Nephron progenitor cell (in vitro differentiated cells): ENCODE results near the gene ZNF133.
"Not testable (repeated sequence)": the region's sequence is repeated elsewhere in the genome, so short reads cannot be mapped to it uniquely, and the experiment has no call there.

Source experiments
- DNase-seq: peaks from one replicate; pipeline ENCODE4 v3.0.0; 2021
- H3K27ac Mint-ChIP-seq: 2 replicates; pipeline ENCODE4 v1.8.0; 2021; ENCODE audit warnings: mild to moderate bottlenecking, moderate library complexity, mixed read lengths
- H3K27me3 Mint-ChIP-seq: 2 replicates; pipeline ENCODE4 v1.8.0; 2021; ENCODE audit warnings: mild to moderate bottlenecking, low read depth, mixed read lengths; ENCODE audit not compliant: poor library complexity
- H3K36me3 Mint-ChIP-seq: 2 replicates; pipeline ENCODE4 v1.8.0; 2021; ENCODE audit warnings: low read depth, mixed read lengths
- H3K4me1 Mint-ChIP-seq: 2 replicates; pipeline ENCODE4 v1.8.0; 2021; ENCODE audit warnings: mixed read lengths
- H3K4me3 Mint-ChIP-seq: 2 replicates; pipeline ENCODE4 v1.8.0; 2021; ENCODE audit warnings: mild to moderate bottlenecking, moderate library complexity, mixed read lengths
- H3K9me3 Mint-ChIP-seq: 2 replicates; pipeline ENCODE4 v1.8.0; 2021; ENCODE audit warnings: mild to moderate bottlenecking, moderate library complexity, mixed read lengths
- TF ChIP-seq, protein P1 (sequence below): fragments of 200-600 bp; sonication (generic); IDR thresholded peaks from 2 replicates; pipeline ENCODE4 v1.5.0; 2021; ENCODE audit warnings: antibody characterized with exemption

The ZNF133 gene

DNA sequence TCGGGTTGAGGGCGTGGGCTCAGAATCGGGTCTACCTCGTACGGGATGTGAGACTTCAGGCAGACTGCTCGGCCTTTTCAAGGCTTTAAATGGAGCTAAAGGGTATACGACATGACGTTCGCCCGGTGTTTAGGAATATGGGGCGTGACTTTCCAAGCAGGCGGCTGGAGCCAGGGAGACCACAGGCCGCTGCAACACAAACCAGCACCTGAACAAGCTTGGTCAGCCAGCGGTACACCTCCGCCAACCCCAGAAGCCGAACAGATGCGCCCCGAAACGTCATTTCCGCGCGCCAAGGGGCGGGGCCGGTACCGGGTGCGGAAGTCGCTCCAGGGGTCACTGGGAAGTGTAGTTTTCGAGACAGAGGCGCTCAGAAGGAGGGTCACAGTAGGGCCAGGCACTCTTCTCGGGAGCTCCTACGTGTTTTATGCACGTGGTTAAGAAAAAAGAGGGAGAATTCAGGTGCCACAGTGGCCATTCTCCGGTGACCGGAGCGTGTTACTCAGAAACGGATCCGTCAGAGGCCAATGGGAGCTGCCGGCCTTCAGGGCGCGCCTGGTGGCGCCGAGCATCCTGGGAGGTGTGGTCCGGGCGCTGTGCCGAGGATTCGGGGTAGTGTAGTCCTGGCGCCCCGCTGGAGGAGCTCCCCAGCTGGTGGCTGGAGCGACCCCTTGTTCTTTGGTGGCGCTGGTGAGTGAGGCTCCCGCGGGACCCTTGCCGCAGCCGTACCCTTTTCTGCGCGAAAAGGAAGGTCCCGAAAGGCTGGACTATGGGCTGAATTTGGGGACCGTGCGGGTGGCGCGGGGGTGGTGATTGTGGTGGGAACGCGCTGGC lies at the start of gene ZNF133:
Gene ZNF133, plus strand, starts transcription at position 613 of the 834 bp plus-strand sequence. CDS start 17,160 bp downstream, outside the sequence.
- H3K4me1 Mint-ChIP-seq = peaks cover 31% of the 10 kb centered on the region
- TF ChIP-seq, protein P1, sequence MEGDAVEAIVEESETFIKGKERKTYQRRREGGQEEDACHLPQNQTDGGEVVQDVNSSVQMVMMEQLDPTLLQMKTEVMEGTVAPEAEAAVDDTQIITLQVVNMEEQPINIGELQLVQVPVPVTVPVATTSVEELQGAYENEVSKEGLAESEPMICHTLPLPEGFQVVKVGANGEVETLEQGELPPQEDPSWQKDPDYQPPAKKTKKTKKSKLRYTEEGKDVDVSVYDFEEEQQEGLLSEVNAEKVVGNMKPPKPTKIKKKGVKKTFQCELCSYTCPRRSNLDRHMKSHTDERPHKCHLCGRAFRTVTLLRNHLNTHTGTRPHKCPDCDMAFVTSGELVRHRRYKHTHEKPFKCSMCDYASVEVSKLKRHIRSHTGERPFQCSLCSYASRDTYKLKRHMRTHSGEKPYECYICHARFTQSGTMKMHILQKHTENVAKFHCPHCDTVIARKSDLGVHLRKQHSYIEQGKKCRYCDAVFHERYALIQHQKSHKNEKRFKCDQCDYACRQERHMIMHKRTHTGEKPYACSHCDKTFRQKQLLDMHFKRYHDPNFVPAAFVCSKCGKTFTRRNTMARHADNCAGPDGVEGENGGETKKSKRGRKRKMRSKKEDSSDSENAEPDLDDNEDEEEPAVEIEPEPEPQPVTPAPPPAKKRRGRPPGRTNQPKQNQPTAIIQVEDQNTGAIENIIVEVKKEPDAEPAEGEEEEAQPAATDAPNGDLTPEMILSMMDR = no peak
- peaks cover 46% of the 10 kb centered on the region for H3K36me3 Mint-ChIP-seq
- peaks cover 52% of the 10 kb centered on the region for H3K9me3 Mint-ChIP-seq
- peak within 1 kb of the TSS; percentile 94 for H3K4me3 Mint-ChIP-seq
- peak; percentile 98 for DNase-seq
- peaks cover 22% of the 10 kb centered on the region for H3K27me3 Mint-ChIP-seq
- H3K27ac Mint-ChIP-seq = peak within 1 kb of the TSS; percentile 98

DNA sequence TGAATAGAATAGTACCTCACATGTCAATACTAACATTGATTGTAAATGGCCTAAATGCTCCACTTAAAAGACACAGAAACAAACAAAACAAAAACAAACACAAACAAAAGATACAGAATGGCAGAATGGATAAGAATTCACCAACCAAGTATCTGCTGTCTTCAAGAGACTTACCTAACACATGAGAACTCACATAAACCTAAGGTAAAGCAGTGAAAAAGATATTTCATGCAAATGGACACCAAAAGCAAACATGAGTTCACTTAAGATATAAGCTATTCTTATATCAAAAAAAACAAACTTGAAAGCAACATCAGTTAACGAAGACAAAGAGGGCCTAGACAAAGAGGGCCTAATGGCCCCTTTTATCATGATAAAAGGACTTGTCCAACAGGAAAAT lies 47.3 kb upstream of the ZNF133 start:
- H3K36me3 Mint-ChIP-seq = no peaks in the 10 kb centered on the region
- H3K4me1 Mint-ChIP-seq = no peaks in the 10 kb centered on the region
- H3K9me3 Mint-ChIP-seq = peaks cover 34% of the 10 kb centered on the region
- H3K27ac Mint-ChIP-seq = no peak overlapping the region
- H3K4me3 Mint-ChIP-seq = no peak overlapping the region
- DNase-seq = no peak
- TF ChIP-seq, protein P1 = no peak
- peaks cover 10% of the 10 kb centered on the region for H3K27me3 Mint-ChIP-seq

DNA sequence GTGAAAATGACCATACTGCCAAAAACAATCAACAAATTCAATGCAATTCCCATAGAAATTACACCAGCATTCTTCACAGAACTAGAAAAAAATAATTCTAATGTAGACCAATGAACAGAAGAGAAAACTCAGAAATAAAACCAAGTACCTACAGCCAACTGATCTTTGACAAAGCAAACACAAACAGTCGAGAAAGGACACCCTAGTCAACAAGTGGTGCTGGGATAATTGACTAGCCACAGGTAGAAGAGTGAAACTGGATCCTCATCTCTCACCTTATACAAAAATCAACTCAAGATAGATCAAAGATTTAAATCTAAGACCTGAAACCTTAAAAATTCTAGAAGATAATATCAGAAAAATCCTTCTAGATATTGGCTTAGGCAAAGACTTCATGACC lies 44.5 kb upstream of the ZNF133 start:
- Mint-ChIP-seq H3K36me3 (no peaks in the 10 kb centered on the region), H3K27ac (no peak overlapping the region), H3K4me1 (no peaks in the 10 kb centered on the region), H3K27me3 (peaks cover 21% of the 10 kb centered on the region), H3K9me3 (peaks cover 33% of the 10 kb centered on the region), H3K4me3 (no peak overlapping the region)
- no peak for DNase-seq
- TF ChIP-seq, protein P1 = no peak

DNA sequence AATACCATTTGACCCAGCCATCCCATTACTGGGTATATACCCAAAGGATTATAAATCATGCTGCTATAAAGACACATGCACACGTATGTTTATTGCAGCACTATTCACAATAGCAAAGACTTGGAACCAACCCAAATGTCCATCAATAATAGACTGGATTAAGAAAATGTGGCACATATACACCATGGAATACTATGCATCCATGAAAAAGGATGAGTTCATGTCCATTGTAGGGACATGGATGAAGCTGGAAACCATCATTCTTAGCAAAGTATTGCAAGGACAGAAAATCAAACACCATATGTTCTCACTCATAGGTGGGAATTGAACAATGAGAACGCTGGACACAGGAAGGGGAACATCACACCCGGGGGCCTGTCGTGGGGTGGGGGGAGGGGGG lies 39.8 kb upstream of the ZNF133 start:
- not testable (repeated sequence) for H3K36me3 Mint-ChIP-seq, H3K9me3 Mint-ChIP-seq, H3K27ac Mint-ChIP-seq, H3K4me1 Mint-ChIP-seq, DNase-seq, H3K4me3 Mint-ChIP-seq
- H3K27me3 Mint-ChIP-seq = peaks cover 25% of the 10 kb centered on the region

DNA sequence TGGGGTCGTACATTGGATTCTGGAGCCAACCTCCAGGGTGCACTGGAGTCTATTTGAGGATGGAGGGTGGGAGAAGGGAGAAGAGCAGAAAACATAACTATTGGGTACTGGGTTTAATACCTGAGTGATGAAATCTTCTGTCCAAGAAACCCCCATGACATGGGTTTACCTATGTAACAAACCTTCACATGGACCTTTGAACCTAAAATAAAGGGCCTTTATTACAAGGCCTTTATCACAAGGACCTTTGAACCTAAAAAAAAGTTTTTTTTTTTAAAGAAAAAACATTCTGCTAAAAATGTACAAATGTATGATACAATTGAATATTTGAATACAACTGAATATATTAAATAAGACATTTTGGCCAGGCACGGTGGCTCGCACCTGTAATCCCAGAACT lies 38.1 kb upstream of the ZNF133 start:
- H3K4me3 Mint-ChIP-seq = no peak overlapping the region
- peaks cover 19% of the 10 kb centered on the region for H3K27me3 Mint-ChIP-seq
- no peak overlapping the region for H3K27ac Mint-ChIP-seq
- no peaks in the 10 kb centered on the region for H3K9me3 Mint-ChIP-seq
- DNase-seq = no peak
- TF ChIP-seq, protein P1 = no peak
- H3K4me1 Mint-ChIP-seq = no peaks in the 10 kb centered on the region
- H3K36me3 Mint-ChIP-seq = no peaks in the 10 kb centered on the region

DNA sequence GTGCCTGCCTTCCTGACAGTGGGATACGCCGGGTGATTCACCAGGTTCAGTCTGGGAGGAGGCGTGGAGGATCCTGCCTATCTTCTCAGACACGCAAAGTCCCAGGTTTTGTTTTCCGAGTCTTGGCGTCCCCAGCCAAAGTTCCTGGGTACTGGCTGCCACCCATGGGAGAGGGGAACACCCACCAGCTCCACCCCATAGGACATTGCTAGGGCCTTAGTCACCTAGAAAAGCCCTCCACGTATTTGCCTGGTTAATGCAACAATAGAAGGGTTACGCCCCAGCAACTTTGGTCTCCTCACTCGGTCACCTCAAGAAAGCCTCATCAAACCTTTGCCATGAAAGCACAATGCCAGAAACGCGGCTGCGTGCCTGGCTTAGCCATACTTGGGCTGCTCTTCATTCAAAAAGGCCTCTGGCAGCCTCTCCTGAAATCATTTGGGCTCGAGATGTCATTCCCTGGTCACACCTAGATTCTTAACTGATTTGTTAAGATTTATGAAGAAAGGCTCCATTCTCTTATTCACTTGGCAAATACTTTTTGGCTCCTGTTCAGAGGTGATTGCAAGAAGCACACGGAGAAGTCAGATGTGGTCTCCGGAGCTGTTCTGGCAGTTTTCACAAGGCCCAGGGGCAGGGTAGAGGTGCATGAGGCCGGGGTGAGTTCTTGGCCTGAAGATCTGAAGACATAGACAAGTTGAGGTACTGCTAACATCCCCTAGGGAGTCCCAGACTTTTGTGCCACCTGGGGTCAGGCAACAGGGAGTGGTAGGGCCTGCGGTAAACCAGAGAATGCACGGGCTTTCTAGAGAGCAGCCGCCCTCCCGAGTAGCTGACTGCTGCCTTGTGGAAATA lies 35.5 kb upstream of the ZNF133 start:
- Mint-ChIP-seq H3K36me3 (no peaks in the 10 kb centered on the region), H3K9me3 (no peaks in the 10 kb centered on the region), H3K27ac (no peak overlapping the region), H3K27me3 (peaks cover 11% of the 10 kb centered on the region), H3K4me3 (no peak overlapping the region), H3K4me1 (no peaks in the 10 kb centered on the region)
- DNase-seq = no peak
- TF ChIP-seq, protein P1 = no peak
